ENCODE results near the gene USF2. TPM values are rescaled to one million over a fixed set of nuclear protein-coding genes. Genes with fewer than 3 reads are reported as not detected.

USF2 gene
- total RNA-seq, 1 donor from 2014 or later: 137 TPM

- ATAC-seq (no peak), DNase-seq (ENCODE audit: low spot score) (no peak)
- intact Hi-C loops (cut with DNase I): no loop called here
Measured at GRCh38 chr19:35294859-35295791, 26.4 kb downstream of the USF2 start.

- ATAC-seq: no peak
- intact Hi-C loops (cut with DNase I): no loop called here
- no peak for DNase-seq (ENCODE audit: low spot score)
Measured at GRCh38 chr19:35295792-35296462, 27.2 kb downstream of the USF2 start.

- intact Hi-C loops (cut with DNase I): no loop called here
- DNase-seq (ENCODE audit: low spot score): no peak
- no peak for ATAC-seq
Measured at GRCh38 chr19:35296644-35297514, 28.1 kb downstream of the USF2 start.

- intact Hi-C loops (cut with DNase I): no loop called here
- DNase-seq (ENCODE audit: low spot score): no peak
- ATAC-seq: no peak
Measured at GRCh38 chr19:35297515-35297848, 28.7 kb downstream of the USF2 start.

GRCh38 chr19:35297922-35298321 lies 29.2 kb downstream of the USF2 start:
- no peak for ATAC-seq
- no peak for DNase-seq (ENCODE audit: low spot score)
- intact Hi-C loops (cut with DNase I): no loop called here

GRCh38 chr19:35298561-35298972 lies 29.8 kb downstream of the USF2 start:
- no peak for ATAC-seq

GRCh38 chr19:35299523-35300338 lies 31.0 kb downstream of the USF2 start:
- intact Hi-C loops (cut with DNase I): no loop called here
- ATAC-seq: peak; percentile 39
- no peak for DNase-seq (ENCODE audit: low spot score)

More at GRCh38 chr19:35298561-35298972, 29.8 kb downstream of the USF2 start:
- intact Hi-C loops (cut with DNase I): no loop called here
- no peak for DNase-seq (ENCODE audit: low spot score)

- intact Hi-C loops (cut with DNase I): no loop called here
- no peak for DNase-seq (ENCODE audit: low spot score)
- ATAC-seq: no peak
Measured at GRCh38 chr19:35300339-35300649, 31.5 kb downstream of the USF2 start.

GRCh38 chr19:35301961-35302360 lies 33.2 kb downstream of the USF2 start:
- ATAC-seq: no peak

GRCh38 chr19:35302446-35302845 lies 33.7 kb downstream of the USF2 start:
- intact Hi-C loops (cut with DNase I): no loop called here
- no peak for ATAC-seq
- DNase-seq (ENCODE audit: low spot score): no peak

More at GRCh38 chr19:35301961-35302360, 33.2 kb downstream of the USF2 start:
- DNase-seq (ENCODE audit: low spot score): no peak
- intact Hi-C loops (cut with DNase I): no loop called here

GRCh38 chr19:35303357-35303915 lies 34.7 kb downstream of the USF2 start:
- DNase-seq (ENCODE audit: low spot score) (no peak), ATAC-seq (no peak)
- intact Hi-C loops (cut with DNase I): no loop called here

GRCh38 chr19:35304036-35304435 lies 35.3 kb downstream of the USF2 start:
- ATAC-seq: no peak
- DNase-seq (ENCODE audit: low spot score): no peak
- intact Hi-C loops (cut with DNase I): no loop called here

GRCh38 chr19:35305181-35305580 lies 36.4 kb downstream of the USF2 start:
- no peak for DNase-seq (ENCODE audit: low spot score)
- no peak for ATAC-seq
- intact Hi-C loops (cut with DNase I): no loop called here

GRCh38 chr19:35306473-35307246 lies 37.9 kb downstream of the USF2 start:
- DNase-seq (ENCODE audit: low spot score): no peak
- ATAC-seq: no peak
- intact Hi-C loops (cut with DNase I): no loop called here

- ATAC-seq (peak; percentile 16), DNase-seq (ENCODE audit: low spot score) (no peak)
- intact Hi-C loops (cut with DNase I): no loop called here
Measured at GRCh38 chr19:35307931-35308330, 39.2 kb downstream of the USF2 start.

- intact Hi-C loops (cut with DNase I): no loop called here
- DNase-seq (ENCODE audit: low spot score): no peak
- no peak for ATAC-seq
Measured at GRCh38 chr19:35308910-35309309, 40.1 kb downstream of the USF2 start.

GRCh38 chr19:35309481-35310279 lies 40.9 kb downstream of the USF2 start:
- DNase-seq (ENCODE audit: low spot score) (no peak), ATAC-seq (peak; percentile 30)
- intact Hi-C loops (cut with DNase I): no loop called here

All from sciatic nerve (tissue), 2 donors.